Activated gamma-delta T cell treated with anti-CD3 and anti-CD28 coated beads, Interleukin-2, amount 50 U/mL, for 16 hours (primary cell): ENCODE results near the gene RSAD2.

Source experiments
- DNase-seq: peaks from one replicate; pipeline ENCODE4 v3.0.0-alpha.2; 2020; ENCODE audit warnings: low read depth

RSAD2 gene

DNA sequence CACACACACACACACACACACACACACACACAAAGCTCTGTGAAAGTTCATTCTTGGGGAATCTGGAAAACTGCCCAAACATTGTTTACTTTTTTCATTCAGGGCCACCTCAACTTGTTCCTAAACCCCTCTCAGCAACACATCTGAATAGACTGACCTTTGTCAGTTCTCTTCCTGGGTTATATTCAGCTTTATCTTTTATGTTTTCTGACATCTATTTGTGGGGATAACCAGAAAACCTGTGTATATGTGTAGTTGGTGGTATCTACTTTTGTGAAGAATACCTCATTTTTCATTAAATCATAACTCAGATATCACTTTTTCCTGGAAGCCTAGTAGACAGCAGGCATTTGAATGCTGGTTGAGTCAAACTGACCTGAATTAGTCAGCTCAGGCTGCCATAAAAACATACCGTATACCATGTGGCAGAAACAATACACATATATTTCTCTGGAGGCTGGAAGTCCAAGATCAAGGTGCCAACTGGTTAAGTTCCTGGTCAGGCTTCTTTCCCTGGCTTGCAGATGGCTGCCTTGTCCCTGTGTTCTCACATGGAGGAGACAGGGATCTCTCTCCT, 28.7 kb downstream of the RSAD2 start:
- DNase-seq: no peak

- no peak for DNase-seq
Observed at GRCh38 chr2:6908291-6908690, 30.7 kb downstream of the RSAD2 start.

DNA sequence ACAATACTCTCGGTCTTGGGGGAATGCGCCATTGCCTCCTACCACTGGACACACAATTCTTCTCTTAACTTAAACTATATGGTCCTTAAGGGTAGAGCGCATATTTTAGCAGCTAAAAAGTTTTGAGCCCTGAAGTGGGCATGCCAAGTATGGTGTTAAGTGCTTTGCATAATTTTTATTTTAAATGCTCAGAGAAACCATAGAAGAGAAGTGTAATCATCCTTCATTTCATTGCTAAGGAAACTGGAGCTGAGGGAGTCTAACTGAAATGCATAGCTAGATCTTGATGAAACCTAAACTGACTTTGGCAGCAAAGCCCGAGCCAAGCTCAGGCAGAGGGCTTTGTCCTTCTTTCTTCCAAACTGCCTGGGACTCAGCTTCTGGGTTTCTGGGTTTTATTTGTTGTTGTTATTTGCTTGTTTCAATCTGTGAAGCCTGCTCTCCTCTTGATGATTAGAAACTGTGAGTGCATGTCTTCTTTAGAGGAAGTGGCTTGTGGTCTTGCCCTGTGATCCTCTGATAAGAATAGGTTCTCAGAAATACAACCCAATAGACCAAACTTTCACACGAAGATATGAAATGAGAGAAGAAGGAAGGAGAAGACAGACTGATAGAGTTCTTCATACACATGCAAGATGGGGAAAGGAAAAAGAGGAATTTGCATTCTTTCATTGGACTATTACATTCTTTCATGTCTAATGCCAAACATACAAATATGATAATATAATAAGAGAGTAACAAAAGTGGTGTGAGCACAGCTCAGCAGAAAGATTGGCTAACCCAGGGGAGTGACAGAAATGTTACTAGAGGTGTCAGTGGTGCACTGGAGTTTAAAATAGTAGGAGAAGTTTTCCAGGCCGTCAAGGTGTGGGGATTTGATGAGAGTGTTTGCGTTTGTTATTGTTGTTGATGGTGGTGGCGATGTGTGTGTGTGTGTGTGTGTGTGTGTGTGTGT, 32.1 kb downstream of the RSAD2 start:
- DNase-seq: no peak

DNA sequence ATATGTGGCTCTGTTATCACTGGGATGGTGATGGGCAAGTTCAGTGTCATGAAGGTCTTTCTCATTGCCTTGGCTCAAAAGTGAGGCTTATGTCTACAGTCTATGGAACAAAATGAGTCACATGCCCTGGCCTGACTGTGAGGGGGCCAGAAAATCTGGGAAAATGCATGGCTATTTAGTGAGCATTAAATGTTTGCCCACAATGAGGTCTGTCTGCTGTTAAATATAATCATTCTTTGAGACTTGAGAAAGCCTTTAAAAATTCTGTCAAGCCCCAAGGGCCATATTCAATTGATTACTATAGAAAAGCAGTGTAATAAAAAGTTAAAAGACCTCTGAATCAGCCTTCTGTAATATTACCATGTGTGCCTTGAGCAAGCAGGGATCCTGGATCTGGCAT, 34.1 kb downstream of the RSAD2 start:
- DNase-seq: no peak

- DNase-seq: no peak
Observed at GRCh38 chr2:6913415-6914157, 36.0 kb downstream of the RSAD2 start.

DNA sequence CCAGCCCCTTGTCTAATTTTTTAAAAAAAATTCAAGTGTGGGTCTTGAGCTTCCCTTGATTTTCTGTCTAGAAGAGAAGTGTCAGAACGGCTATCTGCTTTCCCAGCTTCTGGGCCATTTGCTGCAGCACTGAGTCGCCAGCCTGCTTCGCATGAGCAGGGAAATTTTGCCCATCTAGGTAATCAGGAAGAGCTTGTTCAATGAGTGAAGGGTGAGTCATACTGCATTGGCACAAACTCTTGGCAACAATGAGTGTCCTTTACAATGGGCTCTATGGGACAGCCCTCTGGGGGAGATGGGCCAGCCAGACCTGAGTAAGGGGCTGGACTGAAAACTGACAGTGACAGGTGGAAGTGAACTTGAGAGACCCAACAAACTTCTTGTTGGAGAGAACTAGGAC, 37.3 kb downstream of the RSAD2 start:
- DNase-seq: no peak

DNA sequence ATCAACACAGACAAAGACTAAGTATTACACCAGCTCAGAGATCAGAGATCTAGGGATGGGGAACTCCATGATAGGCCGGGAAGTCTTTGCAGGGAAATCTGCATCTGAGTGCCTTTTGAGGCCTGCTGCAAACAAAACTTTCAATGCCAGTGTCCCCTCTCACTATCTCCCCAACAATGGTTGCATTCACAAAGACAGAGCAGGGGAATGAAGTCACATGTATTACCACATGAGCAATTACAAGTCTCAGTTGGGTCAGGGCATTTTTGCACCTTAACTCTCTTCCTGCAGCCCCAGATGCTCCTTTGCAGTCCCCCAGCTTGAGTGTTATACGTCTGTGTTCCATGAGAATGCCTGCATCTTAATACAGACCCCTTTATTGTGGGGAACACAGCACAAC, 37.8 kb downstream of the RSAD2 start:
- no peak for DNase-seq

GRCh38 chr2:6916224-6916623, 38.6 kb downstream of the RSAD2 start:
- no peak for DNase-seq

GRCh38 chr2:6916736-6917070, 39.1 kb downstream of the RSAD2 start:
- no peak for DNase-seq

DNA sequence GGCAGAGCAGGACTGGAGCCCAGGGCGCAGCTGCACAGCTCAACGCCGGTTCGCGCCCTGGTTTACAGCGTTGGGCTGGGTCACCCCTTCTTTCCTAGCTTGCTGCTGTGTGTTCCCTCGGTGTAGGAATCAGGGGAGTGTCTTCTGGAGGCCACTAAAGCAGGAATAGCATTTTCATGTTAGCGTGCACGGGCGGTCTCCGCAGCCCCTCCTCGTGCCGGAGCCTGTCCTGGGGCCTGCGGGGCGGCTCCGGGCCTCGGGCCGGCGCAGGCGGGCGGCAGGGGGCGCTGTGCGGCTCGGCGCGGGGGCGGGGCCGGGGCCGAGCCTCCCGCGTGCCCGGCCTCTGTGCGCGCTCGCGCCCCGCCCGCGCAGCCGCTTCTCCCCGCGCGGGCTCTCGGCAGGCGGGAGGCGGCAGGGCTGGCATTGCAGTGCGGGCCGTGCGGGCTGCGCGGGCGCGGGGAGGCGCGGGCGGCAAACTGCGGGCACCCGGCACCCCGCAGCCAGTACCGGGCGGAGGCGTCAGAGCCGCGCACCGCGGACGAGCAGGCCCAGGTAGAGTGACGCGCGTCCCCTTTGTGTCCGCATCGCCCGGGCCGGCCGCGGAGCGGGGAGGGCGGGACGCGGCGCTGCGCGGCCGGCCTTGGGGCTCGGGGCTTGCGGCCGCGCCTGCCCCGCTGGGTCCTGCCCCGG, 39.6 kb downstream of the RSAD2 start, which contains the start of gene RNF144A:
Gene RNF144A (plus strand): TSS at position 342 of the 690 bp plus-strand sequence. CDS start 79,515 bp downstream, outside the sequence.
- peak; percentile 67 for DNase-seq

GRCh38 chr2:6917761-6918421, 40.3 kb downstream of the RSAD2 start:
- no peak for DNase-seq

DNA sequence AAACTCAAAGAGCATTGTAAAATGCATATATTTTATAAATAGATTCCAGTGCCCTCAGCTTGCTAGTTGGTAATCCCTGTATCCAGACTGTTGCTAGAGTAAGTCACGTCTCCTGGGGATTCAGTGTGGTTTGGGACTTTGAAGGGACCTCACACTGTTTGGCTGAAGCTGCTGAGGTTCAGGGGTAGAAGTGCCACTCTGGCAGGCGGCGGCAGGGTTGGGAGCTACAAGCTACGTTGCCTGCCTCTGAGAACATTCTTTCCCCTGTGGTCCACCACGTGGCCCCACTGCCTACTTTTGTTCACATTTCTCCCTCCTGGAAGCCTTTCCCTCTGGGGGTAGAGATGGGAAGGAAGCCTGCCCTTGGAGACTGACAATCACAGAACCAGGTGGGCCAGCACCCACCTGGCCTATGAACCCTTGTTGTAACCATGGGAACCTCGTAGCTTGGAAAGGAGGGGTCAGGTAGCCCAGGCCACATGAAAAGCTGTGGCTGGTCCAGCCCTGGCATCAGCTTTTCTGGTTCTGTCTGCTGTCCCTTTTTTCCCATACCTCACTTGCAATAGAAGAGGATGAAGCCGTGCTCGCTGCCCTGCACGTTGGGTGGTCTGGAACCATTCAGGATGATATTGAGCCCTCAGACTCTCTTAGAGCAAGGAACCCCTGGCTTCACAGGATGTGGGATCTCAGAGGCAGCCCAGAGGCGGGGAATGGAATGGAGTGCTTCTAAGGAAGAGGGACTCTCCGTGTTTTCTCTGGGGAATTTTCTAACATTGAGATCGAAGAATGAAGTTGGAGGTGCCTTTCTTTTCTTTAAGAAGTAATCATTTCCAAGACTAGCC, 42.5 kb downstream of the RSAD2 start:
- DNase-seq: no peak

GRCh38 chr2:6920743-6921064, 43.1 kb downstream of the RSAD2 start:
- DNase-seq: no peak

DNA sequence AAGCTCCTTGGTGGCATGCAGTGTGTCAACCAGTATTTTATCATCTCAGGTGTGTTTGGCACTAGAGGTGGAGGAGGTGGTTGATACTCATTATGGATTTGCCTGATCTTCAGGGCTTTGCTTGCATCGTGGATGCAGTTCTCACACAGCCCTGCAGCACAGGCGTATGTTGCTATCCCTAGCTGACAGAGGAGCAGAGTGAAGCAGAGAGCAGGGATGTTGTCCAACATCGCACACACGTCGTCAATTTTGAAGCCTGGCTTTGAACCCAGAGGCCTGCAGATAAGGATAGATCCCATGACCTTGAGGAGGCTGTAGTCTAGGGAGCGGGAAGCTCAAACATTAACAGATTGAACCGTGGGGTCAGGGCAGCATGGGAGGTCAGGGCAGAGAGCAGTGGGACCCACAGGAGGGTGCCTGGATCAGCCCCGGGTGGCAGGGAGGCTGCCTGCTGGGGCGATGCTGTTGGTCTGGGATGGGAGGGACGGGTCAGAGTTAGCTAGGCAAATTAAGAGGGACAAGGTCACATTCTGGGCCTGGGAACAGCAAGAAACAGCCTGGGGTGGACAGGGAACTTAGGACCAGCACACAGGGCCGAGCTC, 43.8 kb downstream of the RSAD2 start:
- no peak for DNase-seq

GRCh38 chr2:6922201-6922656, 44.7 kb downstream of the RSAD2 start:
- no peak for DNase-seq

GRCh38 chr2:6923319-6923718, 45.7 kb downstream of the RSAD2 start:
- DNase-seq: no peak

DNA sequence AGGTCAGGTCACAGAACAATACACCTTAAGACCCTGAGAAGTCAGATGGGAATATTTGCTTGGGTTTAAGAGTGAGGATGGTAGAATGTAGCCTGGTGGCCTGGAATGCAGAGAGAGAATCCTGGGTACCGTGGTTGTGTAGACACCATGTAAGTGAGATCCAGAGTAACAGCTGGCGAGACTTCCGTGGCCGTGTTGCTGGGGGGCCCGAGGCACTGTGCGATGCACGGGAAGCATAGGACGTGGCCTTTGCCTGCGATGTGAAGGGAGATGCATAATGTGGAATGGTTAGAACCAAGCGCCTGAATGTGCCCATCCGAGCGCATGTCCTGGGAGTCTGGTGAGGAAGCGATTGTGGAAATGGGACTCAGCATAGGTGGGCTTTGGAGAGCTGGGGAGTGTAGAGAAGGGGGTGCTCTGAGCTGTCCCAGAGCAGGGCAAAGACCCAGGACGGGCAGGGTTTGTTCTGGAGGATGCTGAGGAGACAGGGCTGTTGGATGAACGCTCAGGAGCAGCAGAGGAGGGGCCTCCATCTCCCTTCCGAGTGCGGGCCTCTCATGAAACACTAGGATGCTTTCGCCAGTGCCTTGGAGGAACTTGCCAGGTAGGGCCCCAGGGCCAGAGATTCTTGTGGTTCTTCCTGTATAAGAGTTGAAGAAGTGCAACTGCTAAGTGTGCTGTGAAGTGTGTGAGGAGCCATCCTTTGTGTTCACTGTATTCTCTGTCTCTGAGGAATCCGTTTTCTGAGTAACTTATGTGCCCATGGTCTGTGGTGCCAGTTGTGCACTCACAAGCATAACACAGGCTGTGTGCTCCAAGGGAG, 46.7 kb downstream of the RSAD2 start:
- DNase-seq: no peak

DNA sequence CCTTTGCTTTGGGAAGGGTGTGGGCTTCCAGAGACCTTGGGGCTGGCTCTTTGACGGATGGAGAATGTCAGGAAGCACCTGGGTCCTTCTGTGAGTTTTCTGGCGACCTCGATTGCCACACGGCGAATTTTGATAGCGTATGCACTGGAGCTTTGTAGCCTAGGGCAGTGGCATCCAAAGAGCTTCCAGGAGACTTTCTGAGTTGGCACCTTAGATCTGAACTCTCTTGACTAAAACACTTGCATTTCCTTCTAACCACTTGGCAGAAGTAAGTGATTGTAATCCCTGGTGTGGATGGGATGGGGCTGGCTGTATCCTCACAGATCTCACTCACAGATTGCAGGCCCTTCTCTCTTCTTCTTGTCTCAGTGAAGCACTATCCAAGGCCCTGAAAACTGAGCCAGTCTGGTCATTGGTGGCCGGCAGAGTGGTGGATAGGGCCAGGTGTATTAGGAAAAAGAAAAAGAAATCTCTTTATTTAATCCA, 47.4 kb downstream of the RSAD2 start:
- DNase-seq: no peak

- no peak for DNase-seq
Observed at GRCh38 chr2:6926071-6926732, 48.6 kb downstream of the RSAD2 start.
